Hepatocyte (in vitro differentiated cells): ENCODE results near the gene PLCL2. TPM values are rescaled to one million over a fixed set of nuclear protein-coding genes. Genes with fewer than 3 reads are reported as not detected.
"Not testable (repeated sequence)": the region's sequence is repeated elsewhere in the genome, so short reads cannot be mapped to it uniquely, and the experiment has no call there.

Experiments
- DNase-seq: peaks from one replicate; pipeline ENCODE4 v3.0.0-alpha.2; 2016; ENCODE audit warnings: low spot score
- H2AFZ ChIP-seq: fragments of 200-600 bp; sonication (generic); 2 replicates; pipeline ENCODE4 v1.6.0; 2016; ENCODE audit warnings: antibody characterized with exemption, mild to moderate bottlenecking
- H3K27ac ChIP-seq: fragments of 200-600 bp; sonication (generic); 2 replicates; pipeline ENCODE4 v1.5.1; 2016; ENCODE audit warnings: mild to moderate bottlenecking
- H3K27me3 ChIP-seq: fragments of 200-600 bp; sonication (generic); 2 replicates; pipeline ENCODE4 v1.6.1; 2016
- H3K36me3 ChIP-seq: fragments of 200-600 bp; sonication (generic); replicated peaks from 2 replicates; pipeline ENCODE4 v1.5.1; 2016; ENCODE audit warnings: low read depth; ENCODE audit not compliant: insufficient read depth
- H3K4me1 ChIP-seq: fragments of 200-600 bp; sonication (generic); 2 replicates; pipeline ENCODE4 v1.5.1; 2016; ENCODE audit warnings: mild to moderate bottlenecking, moderate library complexity; ENCODE audit not compliant: insufficient read depth
- H3K4me2 ChIP-seq: fragments of 200-600 bp; sonication (generic); 2 replicates; pipeline ENCODE4 v1.6.0; 2016
- H3K4me3 ChIP-seq: fragments of 200-600 bp; sonication (generic); 2 replicates; pipeline ENCODE4 v1.5.1; 2016; ENCODE audit warnings: mild to moderate bottlenecking
- H3K79me2 ChIP-seq: fragments of 200-600 bp; sonication (generic); 2 replicates; pipeline ENCODE4 v1.6.0; 2017; ENCODE audit warnings: mild to moderate bottlenecking
- H3K9me2 ChIP-seq: fragments of 200-600 bp; sonication (generic); replicated peaks from 2 replicates; pipeline ENCODE4 v1.6.0; 2017; ENCODE audit warnings: mild to moderate bottlenecking; ENCODE audit not compliant: insufficient read depth
- H3K9me3 ChIP-seq: fragments of 200-600 bp; sonication (generic); 2 replicates; pipeline ENCODE4 v1.5.1; 2016; ENCODE audit warnings: low read depth, mild to moderate bottlenecking
- H4K20me1 ChIP-seq: fragments of 200-600 bp; sonication (generic); 2 replicates; pipeline ENCODE4 v1.6.0; 2016; ENCODE audit warnings: mild to moderate bottlenecking; ENCODE audit not compliant: insufficient read depth, poor library complexity, severe bottlenecking
- EZH2 ChIP-seq: fragments of 200-600 bp; sonication (generic); IDR thresholded peaks from 2 replicates; pipeline ENCODE4 v1.6.1; 2016; ENCODE audit warnings: antibody characterized with exemption, mild to moderate bottlenecking, borderline replicate concordance
- EZH2phosphoT487 ChIP-seq: fragments of 200-600 bp; sonication (generic); IDR thresholded peaks from one replicate; pipeline ENCODE4 v1.6.1; 2018; ENCODE audit warnings: antibody characterized with exemption, mild to moderate bottlenecking, low read depth, moderate library complexity; ENCODE audit not compliant: unreplicated experiment, severe bottlenecking
- WGBS: methylation state at CpG from one replicate; pipeline ENCODE4 v1.1.6; 2016; ENCODE audit warnings: low lambda C conversion rate; ENCODE audit errors: missing lambda C conversion rate; 5-methylcytosine and 5-hydroxymethylcytosine counted together
- polyA plus RNA-seq: library from polyadenylated mRNA; unstranded; fragments of >200 nt; fragmentation: Nextera tagmentation; extraction: Ambion mirVana; gene quantifications from 2 replicates; pipeline ENCODE4 v1.2.1, GENCODE V29; 2016
- total RNA-seq: library from RNA; depleted of rRNA; stranded (reverse); fragments of >200 nt; gene quantifications from 2 replicates; pipeline ENCODE4 v1.2.3, GENCODE V29; 2014
- TF ChIP-seq, protein P1 (sequence below): fragments of 200-600 bp; sonication (generic); IDR thresholded peaks from 2 replicates; pipeline ENCODE4 v1.5.1; 2016; ENCODE audit warnings: antibody characterized with exemption, mild to moderate bottlenecking; ENCODE audit not compliant: poor library complexity

Gene PLCL2
- total and polyA plus RNA-seq, 2 experiments from 2014 or later, result 3.2 to 14.2 TPM

DNA sequence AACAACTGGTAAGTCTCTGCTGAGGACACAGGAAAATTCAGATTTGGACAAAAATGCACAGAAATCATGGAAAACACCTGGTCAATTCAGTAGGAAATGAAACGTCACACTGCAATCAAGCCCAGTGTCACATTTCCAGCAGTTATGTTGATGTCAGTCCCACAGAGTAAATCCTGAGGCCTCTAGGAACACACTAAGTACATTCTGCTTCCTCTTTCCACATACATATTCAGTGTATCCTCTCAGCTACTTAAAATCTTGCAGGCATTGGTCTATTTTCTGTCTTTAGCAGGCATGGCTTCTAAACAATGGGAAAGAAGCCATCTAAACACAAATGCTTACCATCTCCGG lies 207.8 kb downstream of the PLCL2 start:
- Histone ChIP-seq H3K36me3 (no peaks in the 10 kb centered on the region), H3K9me3 (no peaks in the 10 kb centered on the region), H3K79me2 (no peaks in the 10 kb centered on the region), H3K4me1 (no peaks in the 10 kb centered on the region), H3K4me3 (no peak overlapping the region), H3K9me2 (no peaks in the 10 kb centered on the region), H3K27me3 (no peaks in the 10 kb centered on the region), H3K27ac (no peak overlapping the region), H4K20me1 (no peaks in the 10 kb centered on the region), H3K4me2 (no peak overlapping the region), H2AFZ (no peak overlapping the region)
- DNase-seq, result no peak
- 90% methylated on average over 2 of the region's 2 CpGs for WGBS
- TF ChIP-seq, protein P1, sequence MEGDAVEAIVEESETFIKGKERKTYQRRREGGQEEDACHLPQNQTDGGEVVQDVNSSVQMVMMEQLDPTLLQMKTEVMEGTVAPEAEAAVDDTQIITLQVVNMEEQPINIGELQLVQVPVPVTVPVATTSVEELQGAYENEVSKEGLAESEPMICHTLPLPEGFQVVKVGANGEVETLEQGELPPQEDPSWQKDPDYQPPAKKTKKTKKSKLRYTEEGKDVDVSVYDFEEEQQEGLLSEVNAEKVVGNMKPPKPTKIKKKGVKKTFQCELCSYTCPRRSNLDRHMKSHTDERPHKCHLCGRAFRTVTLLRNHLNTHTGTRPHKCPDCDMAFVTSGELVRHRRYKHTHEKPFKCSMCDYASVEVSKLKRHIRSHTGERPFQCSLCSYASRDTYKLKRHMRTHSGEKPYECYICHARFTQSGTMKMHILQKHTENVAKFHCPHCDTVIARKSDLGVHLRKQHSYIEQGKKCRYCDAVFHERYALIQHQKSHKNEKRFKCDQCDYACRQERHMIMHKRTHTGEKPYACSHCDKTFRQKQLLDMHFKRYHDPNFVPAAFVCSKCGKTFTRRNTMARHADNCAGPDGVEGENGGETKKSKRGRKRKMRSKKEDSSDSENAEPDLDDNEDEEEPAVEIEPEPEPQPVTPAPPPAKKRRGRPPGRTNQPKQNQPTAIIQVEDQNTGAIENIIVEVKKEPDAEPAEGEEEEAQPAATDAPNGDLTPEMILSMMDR, result no peak
- TF ChIP-seq EZH2 (no peak), EZH2phosphoT487 (no peak)

GRCh38 chr3:17094551-17094950 lies 209.8 kb downstream of the PLCL2 start:
- Histone ChIP-seq H3K4me2 (no peak overlapping the region), H3K9me3 (no peaks in the 10 kb centered on the region), H3K4me1 (no peaks in the 10 kb centered on the region), H3K79me2 (no peaks in the 10 kb centered on the region), H3K9me2 (no peaks in the 10 kb centered on the region), H3K27ac (no peak overlapping the region), H3K36me3 (no peaks in the 10 kb centered on the region), H4K20me1 (no peaks in the 10 kb centered on the region), H3K4me3 (no peak overlapping the region), H2AFZ (no peak overlapping the region), H3K27me3 (no peaks in the 10 kb centered on the region)
- 55% methylated on average over 6 of the region's 6 CpGs for WGBS
- TF ChIP-seq EZH2phosphoT487, result no peak
- TF ChIP-seq, protein P1, result no peak
- no peak for TF ChIP-seq EZH2
- DNase-seq, result no peak

- no peak for TF ChIP-seq EZH2
- TF ChIP-seq, protein P1, result no peak
- no peak for TF ChIP-seq EZH2phosphoT487
- no peaks in the 10 kb centered on the region for H3K36me3 ChIP-seq
- no peaks in the 10 kb centered on the region for H3K4me1 ChIP-seq
- H3K79me2 ChIP-seq, result no peaks in the 10 kb centered on the region
- no peak overlapping the region for H2AFZ ChIP-seq
- no peak for DNase-seq
- 83% methylated on average over 1 of the region's 1 CpG for WGBS
- no peaks in the 10 kb centered on the region for H3K27me3 ChIP-seq
- H3K4me3 ChIP-seq, result no peak overlapping the region
- H4K20me1 ChIP-seq, result no peaks in the 10 kb centered on the region
- no peak overlapping the region for H3K27ac ChIP-seq
- no peaks in the 10 kb centered on the region for H3K9me3 ChIP-seq
- no peaks in the 10 kb centered on the region for H3K9me2 ChIP-seq
- no peak overlapping the region for H3K4me2 ChIP-seq
Observed at GRCh38 chr3:17103579-17103978, 218.8 kb downstream of the PLCL2 start.

DNA sequence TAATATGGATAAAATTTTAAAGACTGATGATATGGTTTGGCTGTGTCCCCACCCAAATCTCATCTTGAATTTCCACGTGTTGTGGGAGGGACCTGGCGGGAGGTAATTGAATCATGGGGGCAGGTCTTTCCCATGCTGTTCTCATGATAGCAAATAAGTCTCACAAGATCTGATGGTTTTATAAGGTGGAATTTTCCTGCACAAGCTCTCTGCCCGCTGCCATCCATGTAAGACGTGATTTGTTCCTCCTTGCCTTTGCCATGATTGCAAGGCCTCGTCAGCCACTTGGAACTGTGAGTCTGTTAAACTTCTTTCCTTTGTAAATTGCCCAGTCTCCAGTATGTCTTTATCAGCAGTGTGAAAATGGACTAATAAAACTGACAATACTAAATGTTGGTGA lies 222.0 kb downstream of the PLCL2 start:
- H4K20me1 ChIP-seq, result not testable (repeated sequence)
- 90% methylated on average over 5 of the region's 5 CpGs for WGBS

More for the DNA sequence above, 222.0 kb downstream of the PLCL2 start:
- not testable (repeated sequence) for H3K27ac ChIP-seq, H3K36me3 ChIP-seq, H3K9me3 ChIP-seq, H3K79me2 ChIP-seq, H3K4me1 ChIP-seq, H3K4me3 ChIP-seq, H3K27me3 ChIP-seq, H3K9me2 ChIP-seq, H3K4me2 ChIP-seq, H2AFZ ChIP-seq, DNase-seq
